ENCODE data around the gene MITF.

GRCh38 chr3:69700949-69701348 lies 38.3 kb upstream of the MITF start:
- TF ChIP-seq, protein P1, sequence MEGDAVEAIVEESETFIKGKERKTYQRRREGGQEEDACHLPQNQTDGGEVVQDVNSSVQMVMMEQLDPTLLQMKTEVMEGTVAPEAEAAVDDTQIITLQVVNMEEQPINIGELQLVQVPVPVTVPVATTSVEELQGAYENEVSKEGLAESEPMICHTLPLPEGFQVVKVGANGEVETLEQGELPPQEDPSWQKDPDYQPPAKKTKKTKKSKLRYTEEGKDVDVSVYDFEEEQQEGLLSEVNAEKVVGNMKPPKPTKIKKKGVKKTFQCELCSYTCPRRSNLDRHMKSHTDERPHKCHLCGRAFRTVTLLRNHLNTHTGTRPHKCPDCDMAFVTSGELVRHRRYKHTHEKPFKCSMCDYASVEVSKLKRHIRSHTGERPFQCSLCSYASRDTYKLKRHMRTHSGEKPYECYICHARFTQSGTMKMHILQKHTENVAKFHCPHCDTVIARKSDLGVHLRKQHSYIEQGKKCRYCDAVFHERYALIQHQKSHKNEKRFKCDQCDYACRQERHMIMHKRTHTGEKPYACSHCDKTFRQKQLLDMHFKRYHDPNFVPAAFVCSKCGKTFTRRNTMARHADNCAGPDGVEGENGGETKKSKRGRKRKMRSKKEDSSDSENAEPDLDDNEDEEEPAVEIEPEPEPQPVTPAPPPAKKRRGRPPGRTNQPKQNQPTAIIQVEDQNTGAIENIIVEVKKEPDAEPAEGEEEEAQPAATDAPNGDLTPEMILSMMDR (IDR thresholded peaks at IDR 0.05; ENCODE audit: poor library complexity, severe bottlenecking): no peak
- TF ChIP-seq RAD21 (conservative IDR thresholded peaks at IDR 0.05) (no peak), POLR2AphosphoS5 (IDR thresholded peaks at IDR 0.05) (no peak), EZH2 (IDR thresholded peaks at IDR 0.05; ENCODE audit: borderline replicate concordance, insufficient read depth, low read length, poor library complexity, severe bottlenecking) (no peak), REST (IDR thresholded peaks at IDR 0.05; ENCODE audit: borderline replicate concordance) (no peak), MXI1 (conservative IDR thresholded peaks at IDR 0.05; ENCODE audit: poor library complexity, severe bottlenecking) (no peak), EP300 (conservative IDR thresholded peaks at IDR 0.05; ENCODE audit: poor library complexity, severe bottlenecking) (no peak), TAF1 (IDR thresholded peaks at IDR 0.05; ENCODE audit: low read depth) (no peak)
